Endothelial cell of hepatic sinusoid (primary cell): ENCODE measurements around the gene PTPRCAP.
"Not testable (repeated sequence)": the region's sequence is repeated elsewhere in the genome, so short reads cannot be mapped to it uniquely, and the experiment has no call there.

Experiments
- in situ Hi-C: cut with HindIII; loops from 2 replicates; pipeline ENCODE4 v1.10.0; 2017; ENCODE audit warnings: low sequenced_read_pairs

PTPRCAP gene

GRCh38 chr11:67465530-67465929, 28.0 kb upstream of the PTPRCAP start:
- in situ Hi-C loops, result not testable (repeated sequence)

- in situ Hi-C loops, result no loop called here
Measured at GRCh38 chr11:67465189-67465510, 27.7 kb upstream of the PTPRCAP start.

GRCh38 chr11:67464411-67465188, 27.1 kb upstream of the PTPRCAP start:
- in situ Hi-C loops, result no loop called here

GRCh38 chr11:67463680-67464410, 26.4 kb upstream of the PTPRCAP start:
- in situ Hi-C loops, result no loop called here

GRCh38 chr11:67463186-67463585, 25.7 kb upstream of the PTPRCAP start:
- in situ Hi-C loops, result no loop called here

- in situ Hi-C loops, result no loop called here
Measured at GRCh38 chr11:67458266-67458665, 20.8 kb upstream of the PTPRCAP start.

- in situ Hi-C loops, result no loop called here
Measured at GRCh38 chr11:67457453-67457852, 20.0 kb upstream of the PTPRCAP start.

- in situ Hi-C loops, result no loop called here
Measured at GRCh38 chr11:67456068-67456705, 18.7 kb upstream of the PTPRCAP start.

- in situ Hi-C loops, result no loop called here
Measured at GRCh38 chr11:67455054-67455453, 17.6 kb upstream of the PTPRCAP start, which contains the start of gene CABP4. Gene CABP4 (plus strand): TSS chr11:67455354. CDS start chr11:67455424, 70 bp downstream.

- in situ Hi-C loops, result no loop called here
Measured at GRCh38 chr11:67453816-67454732, 16.6 kb upstream of the PTPRCAP start.

- in situ Hi-C loops, result no loop called here
Measured at GRCh38 chr11:67452141-67452952, 14.9 kb upstream of the PTPRCAP start, which contains the start of gene GPR152. Gene GPR152 (minus strand): TSS chr11:67452729. CDS start chr11:67452724, 5 bp downstream.

- in situ Hi-C loops, result no loop called here
Measured at GRCh38 chr11:67451658-67451976, 14.1 kb upstream of the PTPRCAP start.

- in situ Hi-C loops, result no loop called here
Measured at GRCh38 chr11:67450796-67451657, 13.5 kb upstream of the PTPRCAP start.

- in situ Hi-C loops, result no loop called here
Measured at GRCh38 chr11:67449116-67449844, 11.8 kb upstream of the PTPRCAP start.

- in situ Hi-C loops, result no loop called here
Measured at GRCh38 chr11:67448220-67448609, 10.7 kb upstream of the PTPRCAP start.

GRCh38 chr11:67445515-67445914, 8.0 kb upstream of the PTPRCAP start:
- in situ Hi-C loops, result no loop called here

GRCh38 chr11:67442504-67443404, 5.3 kb upstream of the PTPRCAP start:
- in situ Hi-C loops, result no loop called here
